IPS-18c (cell line): Measurements from ENCODE around the gene RTN3.

Experiments used
- H3K4me3 ChIP-seq: 2 replicates; pipeline ENCODE4 v1.7.0; 2013; ENCODE audit warnings: low read depth, mild to moderate bottlenecking, low read length, moderate library complexity; ENCODE audit not compliant: insufficient read depth
- H3K9me3 ChIP-seq: one replicate; pipeline ENCODE4 v1.6.1; 2013; ENCODE audit warnings: mild to moderate bottlenecking, low read length, moderate library complexity; ENCODE audit not compliant: control insufficient read depth, insufficient read depth

The RTN3 gene

DNA sequence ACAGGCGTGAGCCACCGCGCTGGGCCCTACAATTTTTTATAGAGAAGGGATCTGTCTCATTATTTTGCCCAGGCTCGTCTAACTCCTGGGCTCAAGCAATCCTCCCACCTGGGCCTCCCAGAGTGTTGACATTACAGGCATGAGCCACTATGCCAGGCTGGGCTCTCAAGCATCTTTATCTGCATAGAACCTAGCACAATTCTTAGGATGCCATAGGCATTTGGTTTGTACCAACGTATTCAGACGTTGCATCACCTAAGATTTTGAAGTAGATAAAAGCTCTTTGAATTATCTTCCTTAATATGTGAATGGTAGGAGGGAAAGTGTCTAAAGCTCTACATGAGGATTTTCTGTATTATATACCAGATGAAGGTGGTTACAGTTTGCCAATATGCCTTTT, 30.5 kb downstream of the RTN3 start:
- Histone ChIP-seq H3K9me3 (no peaks in the 10 kb centered on the region), H3K4me3 (no peak overlapping the region)

DNA sequence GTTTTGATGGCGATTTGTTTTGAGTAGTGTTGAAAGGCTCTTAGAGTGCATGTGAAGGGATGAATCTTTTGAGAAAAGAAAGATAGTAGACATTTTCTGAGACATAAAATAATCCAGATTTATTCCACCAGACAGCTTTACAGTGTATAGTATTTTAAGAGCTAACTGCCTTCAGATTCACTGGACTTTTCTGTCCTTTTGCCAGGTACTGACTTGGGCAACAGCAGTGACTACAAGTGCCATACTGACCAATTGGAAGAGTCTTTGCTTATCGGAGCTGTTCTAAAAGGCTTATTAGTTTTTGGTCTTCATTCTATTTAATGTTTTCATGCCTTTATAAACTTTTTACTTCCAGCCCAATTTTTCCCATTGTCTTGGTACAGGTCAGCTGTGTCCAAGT, 32.5 kb downstream of the RTN3 start:
- Histone ChIP-seq H3K9me3 (no peaks in the 10 kb centered on the region), H3K4me3 (no peak overlapping the region)

DNA sequence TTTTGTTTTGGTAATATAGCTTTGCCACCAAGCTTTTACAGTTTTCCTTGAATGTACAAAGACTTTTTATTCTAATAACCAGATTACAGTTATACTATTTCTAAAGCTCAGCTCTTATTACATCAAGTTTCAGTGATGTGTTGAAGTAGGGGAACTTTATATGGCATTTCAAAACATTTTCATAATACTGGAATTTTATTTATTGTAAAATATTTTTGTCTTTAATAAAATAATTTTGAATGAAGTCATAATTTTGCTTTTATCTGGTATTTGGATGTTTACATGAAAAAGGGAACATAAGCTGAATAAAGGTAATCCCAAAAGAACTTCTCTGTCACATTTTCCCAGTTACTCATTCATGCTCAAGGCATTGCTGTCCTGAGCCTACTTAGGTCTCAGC, 34.7 kb downstream of the RTN3 start:
- Histone ChIP-seq H3K4me3 (no peak overlapping the region), H3K9me3 (no peaks in the 10 kb centered on the region)

DNA sequence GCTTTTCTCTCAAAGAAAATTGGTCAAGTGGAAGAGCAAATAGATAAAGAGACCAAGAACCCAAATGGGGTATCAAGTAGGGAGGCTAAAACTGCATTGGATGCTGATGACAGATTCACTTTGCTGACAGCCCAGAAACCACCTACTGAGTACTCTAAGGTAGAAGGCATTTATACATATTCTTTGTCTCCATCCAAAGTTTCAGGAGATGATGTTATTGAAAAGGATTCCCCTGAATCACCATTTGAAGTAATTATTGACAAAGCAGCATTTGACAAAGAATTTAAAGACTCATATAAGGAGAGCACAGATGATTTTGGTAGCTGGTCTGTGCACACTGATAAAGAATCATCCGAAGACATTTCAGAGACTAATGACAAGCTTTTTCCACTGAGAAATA, 37.7 kb downstream of the RTN3 start:
- H3K4me3 ChIP-seq = no peak overlapping the region
- no peaks in the 10 kb centered on the region for H3K9me3 ChIP-seq

DNA sequence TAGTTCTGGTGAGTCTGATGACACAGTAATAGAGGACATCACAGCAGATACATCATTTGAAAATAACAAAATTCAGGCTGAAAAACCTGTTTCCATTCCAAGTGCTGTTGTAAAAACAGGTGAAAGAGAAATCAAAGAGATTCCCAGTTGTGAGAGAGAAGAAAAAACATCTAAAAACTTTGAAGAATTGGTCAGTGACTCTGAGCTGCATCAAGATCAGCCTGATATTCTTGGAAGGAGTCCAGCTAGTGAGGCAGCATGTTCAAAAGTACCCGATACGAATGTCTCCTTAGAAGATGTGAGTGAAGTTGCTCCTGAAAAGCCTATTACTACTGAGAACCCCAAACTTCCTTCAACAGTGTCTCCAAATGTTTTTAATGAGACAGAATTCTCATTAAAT, 38.7 kb downstream of the RTN3 start:
- Histone ChIP-seq H3K9me3 (no peaks in the 10 kb centered on the region), H3K4me3 (no peak overlapping the region)

DNA sequence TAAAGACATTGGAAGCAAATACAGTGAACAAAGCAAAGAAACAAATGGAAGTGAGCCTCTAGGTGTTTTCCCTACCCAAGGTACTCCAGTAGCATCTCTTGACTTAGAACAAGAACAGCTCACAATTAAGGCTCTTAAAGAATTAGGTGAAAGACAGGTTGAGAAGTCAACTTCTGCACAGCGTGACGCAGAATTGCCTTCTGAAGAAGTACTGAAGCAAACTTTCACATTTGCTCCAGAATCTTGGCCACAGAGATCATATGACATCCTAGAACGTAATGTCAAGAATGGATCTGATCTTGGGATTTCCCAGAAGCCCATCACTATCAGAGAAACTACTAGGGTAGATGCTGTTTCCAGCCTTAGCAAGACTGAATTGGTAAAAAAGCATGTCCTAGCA, 39.3 kb downstream of the RTN3 start:
- H3K4me3 ChIP-seq = no peak overlapping the region
- no peaks in the 10 kb centered on the region for H3K9me3 ChIP-seq

DNA sequence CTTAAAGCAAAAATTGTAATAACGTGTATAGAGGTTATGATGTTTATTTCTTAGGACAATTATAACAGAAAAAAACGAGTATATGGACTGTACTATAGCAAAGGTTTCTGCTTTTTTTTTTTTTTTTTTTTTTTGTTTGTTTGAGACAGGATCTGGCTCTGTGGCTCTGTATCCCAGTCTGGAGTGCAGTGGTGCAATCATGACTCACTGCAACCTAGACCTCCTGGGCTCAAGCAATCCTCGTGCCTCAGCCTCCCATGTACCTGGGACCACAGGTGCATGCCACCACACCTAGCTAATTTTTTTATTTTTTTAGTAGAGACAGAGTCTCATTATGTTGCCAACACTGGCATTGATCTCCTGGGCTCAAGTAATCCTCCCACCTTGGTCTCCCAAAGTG, 48.0 kb downstream of the RTN3 start:
- no peak overlapping the region for H3K4me3 ChIP-seq
- H3K9me3 ChIP-seq = no peaks in the 10 kb centered on the region

DNA sequence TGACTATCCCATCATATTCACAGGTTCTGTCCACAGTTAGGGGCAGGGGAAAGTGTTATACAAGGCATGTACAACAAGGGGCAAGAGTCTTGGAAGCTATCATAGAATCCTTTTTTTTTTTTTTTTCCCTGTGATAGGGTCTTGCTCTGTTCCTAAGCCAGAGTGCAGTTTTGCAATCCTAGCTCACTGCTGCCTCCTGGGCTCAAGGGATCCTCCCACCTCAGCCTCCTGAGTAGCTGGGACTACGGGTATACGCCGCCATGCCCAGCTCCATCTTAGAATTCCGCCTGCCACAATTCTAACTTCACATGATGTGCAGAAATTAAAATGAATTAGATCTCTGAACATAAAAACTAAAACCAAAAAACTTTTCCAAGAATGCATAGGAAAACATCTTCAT, 55.6 kb downstream of the RTN3 start:
- H3K9me3 ChIP-seq = no peaks in the 10 kb centered on the region
- no peak overlapping the region for H3K4me3 ChIP-seq

DNA sequence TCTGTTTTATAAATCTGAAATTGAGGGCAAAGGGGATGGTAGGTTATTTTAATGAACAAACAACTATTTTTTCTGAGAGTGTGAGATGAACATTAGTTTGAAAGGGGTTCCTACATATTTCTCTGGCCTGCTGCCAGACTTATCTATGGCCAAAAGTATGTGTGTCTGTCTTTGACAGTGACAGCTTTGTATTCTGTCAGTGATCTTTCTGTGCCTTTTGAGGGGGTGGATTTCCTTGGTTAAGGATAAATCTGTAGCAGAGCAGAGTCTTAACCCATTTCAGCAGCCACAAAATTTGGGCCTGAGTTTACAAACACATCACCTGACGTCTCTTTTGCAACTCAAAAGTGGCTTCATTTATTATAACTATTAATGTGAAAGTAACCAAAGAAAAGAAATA, 56.4 kb downstream of the RTN3 start:
- Histone ChIP-seq H3K4me3 (no peak overlapping the region), H3K9me3 (no peaks in the 10 kb centered on the region)

DNA sequence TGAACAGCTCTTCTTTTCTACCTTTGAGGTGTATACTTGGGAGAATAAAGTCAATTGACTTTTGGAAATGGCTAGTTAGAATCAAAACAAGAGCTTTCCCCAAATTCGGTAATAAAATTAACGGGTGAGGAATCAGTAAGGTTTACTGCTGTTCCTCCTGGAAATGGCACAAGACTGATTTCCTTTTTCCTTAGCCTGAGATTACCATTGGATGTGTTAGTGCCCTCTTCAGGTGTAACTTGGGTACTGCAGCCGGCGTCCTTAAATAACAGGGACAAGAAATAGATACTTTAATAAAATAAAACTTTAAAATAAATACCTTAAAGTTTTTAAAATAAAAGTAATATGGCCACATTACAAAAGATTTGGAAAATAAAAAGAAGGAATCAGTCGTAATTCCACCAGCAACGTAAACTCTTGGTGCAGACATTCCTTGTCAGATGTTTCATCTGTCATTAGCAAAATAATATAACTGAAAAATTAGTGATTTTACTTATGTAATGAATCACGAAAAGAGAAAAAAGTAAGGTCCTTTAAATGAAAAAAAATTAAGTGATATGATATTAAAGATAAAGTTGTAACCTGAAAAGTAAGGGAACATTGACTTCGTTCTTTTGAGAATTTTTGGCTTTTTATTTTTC, 57.5 kb downstream of the RTN3 start:
- no peaks in the 10 kb centered on the region for H3K9me3 ChIP-seq
- no peak overlapping the region for H3K4me3 ChIP-seq

DNA sequence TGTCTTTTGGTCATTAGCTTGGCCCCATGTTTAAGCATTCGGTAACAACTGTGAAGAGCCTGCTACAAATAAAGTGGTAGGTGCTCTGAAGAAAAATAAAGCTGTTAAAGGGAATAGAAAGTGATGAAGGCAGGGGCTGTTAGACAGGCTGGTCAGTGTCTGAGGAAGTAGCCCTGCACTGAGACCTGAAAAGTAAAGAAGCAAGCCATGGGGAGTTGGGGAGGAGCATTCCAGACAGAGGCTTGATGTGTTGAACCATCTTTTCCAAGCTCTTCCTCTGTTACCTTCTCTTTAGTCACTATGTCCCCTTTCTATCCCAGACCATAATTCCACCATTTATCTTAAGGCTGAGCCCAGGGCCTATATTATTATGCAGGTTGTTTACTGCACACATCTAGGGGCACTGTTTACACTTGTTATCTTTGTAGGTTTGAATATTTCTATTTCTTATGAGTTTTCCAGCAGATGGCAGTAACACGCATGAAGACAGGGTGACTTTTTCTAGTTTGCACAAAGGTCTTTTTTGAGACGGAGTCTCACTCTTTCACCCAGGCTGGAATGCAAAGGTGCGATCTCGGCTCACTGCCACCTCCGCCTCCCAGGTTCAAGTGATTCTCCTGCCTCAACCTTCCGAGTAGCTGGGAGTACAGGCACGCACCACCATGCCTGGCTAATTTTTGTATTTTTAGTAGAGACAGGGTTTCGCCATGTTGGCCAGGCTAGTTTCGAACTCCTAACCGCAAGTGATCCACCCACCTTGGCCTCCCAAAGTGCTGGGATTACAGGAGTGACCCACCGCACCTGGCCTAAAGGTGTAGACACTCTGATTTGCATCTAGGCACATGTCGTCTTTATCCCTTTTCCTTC, 64.2 kb downstream of the RTN3 start:
- no peak overlapping the region for H3K4me3 ChIP-seq
- no peaks in the 10 kb centered on the region for H3K9me3 ChIP-seq

DNA sequence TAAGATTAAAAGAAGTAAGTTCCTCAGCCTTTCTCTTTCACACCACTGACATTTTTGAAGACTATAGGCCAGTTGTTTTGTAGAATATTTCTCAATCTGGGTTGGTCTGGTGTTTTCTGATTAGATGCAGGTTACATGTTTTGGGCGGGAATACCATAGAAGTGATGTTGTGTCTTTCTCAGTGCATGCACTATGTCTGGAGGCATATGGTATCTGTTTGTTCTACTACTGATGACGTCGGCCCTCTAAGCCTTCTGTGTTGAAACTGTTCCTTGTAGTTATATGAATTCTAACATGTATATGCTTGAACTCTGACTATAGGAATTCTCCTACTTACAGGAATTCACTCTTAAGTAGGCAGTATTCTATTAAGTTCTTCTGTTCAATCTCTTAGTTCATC, 65.7 kb downstream of the RTN3 start:
- no peaks in the 10 kb centered on the region for H3K9me3 ChIP-seq
- no peak overlapping the region for H3K4me3 ChIP-seq

DNA sequence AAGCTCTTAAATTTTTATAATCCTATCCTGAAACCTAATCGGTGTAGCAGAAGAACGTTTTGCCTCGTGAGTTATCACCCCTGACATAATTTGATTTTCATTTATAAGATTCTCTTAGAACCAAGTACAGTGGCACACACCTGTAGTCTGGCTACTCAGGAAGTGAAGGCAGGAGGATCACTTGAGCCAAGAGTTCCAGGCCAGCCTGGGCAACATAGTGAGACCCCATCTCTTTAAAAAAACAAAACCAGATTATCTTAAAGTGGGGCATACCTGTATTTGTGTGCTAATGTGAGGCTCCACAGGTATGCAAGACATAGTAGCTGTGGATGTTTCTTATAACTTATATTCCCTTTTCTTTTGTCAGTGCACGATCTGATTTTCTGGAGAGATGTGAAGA, 68.3 kb downstream of the RTN3 start:
- no peak overlapping the region for H3K4me3 ChIP-seq
- no peaks in the 10 kb centered on the region for H3K9me3 ChIP-seq

DNA sequence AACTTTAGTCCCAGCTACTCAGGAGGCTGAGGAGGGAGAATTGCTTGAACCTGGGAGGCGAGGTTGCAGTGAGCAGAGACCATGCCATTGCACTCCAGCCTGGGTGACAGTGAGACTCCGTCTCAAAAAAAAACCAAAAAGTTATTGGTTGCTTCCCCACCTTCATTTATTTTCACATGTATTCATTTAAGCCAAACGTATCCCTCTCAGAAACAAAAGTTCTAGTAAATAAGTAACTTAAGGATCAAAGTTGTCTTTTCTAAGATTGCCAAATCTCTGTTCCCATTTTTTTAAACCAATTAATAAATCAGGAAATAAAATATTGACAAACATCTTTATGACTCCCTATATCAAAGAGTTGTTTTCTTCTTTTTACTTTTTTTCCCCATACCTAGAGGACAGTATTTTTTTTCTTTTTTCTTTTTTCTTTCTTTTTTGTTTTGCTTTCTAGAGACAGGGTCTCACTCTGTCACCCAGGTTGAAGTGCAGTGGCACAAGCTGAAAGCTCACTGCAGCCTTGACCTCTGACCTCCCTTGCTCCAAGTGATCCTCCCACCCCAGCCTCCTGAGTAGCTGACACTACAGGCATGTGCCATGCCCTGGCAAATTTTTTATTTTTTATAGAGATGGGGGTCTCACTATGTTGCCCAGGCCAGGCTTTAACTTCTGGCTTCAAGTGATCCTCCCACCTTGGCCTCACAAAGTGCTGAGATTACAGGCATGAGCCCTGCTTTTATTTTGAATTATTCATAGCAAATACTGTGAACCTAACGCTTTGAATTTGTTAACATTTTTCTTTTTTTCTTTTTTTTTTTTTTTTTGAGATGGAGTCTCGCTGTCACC, 75.8 kb downstream of the RTN3 start:
- Histone ChIP-seq H3K9me3 (no peaks in the 10 kb centered on the region), H3K4me3 (no peak overlapping the region)

DNA sequence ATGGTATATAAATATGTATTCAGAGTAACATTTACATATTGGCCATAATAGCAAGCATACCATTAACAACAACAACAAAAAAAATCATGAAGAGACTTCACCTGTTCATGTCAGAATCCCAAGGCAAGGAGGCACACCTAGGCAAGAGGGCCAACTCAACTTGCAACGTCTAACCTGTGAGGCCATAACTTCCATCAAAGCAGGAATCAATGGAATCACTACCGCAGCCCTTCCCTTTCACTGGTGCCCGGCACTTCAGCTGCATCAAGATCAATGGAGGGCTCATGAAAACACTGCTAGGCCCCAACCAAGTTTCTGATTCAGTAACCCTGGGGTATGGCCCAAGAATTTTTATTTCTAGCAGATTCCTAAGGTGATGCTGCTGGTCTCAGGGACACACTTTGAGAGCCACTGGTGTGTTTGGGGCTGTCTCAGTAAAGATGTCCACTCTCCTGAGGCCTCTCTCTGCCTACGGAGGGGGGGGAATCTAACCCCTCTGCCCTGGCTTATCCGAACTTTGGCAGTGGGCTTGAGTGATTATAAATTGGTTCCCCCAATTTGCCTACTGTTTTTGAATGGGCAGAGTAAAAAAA, 79.3 kb downstream of the RTN3 start:
- H3K9me3 ChIP-seq = no peaks in the 10 kb centered on the region
- peak overlapping the region; percentile 28; the same call in 1 of the 2 replicates for H3K4me3 ChIP-seq

DNA sequence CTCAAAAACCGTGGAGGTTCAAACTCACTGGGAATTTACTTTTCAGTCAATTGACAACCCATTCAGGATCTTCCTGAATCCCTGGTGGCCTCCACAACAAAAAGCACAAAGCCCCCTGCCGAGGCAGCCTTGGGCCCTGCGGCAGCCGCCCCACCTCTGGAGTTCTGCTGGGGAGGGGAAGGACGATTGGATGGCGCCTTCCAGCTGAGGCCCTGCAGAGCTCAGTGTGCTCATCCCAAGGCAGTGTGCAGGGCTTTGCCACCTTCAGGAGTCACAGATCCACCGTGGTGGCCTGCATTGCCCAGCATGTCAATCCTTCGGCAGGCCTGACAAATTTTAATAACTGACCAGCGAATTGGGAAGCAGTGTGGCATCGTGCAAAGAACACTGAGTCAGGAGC, 79.9 kb downstream of the RTN3 start:
- Histone ChIP-seq H3K4me3 (peak overlapping the region; percentile 95), H3K9me3 (no peaks in the 10 kb centered on the region)

DNA sequence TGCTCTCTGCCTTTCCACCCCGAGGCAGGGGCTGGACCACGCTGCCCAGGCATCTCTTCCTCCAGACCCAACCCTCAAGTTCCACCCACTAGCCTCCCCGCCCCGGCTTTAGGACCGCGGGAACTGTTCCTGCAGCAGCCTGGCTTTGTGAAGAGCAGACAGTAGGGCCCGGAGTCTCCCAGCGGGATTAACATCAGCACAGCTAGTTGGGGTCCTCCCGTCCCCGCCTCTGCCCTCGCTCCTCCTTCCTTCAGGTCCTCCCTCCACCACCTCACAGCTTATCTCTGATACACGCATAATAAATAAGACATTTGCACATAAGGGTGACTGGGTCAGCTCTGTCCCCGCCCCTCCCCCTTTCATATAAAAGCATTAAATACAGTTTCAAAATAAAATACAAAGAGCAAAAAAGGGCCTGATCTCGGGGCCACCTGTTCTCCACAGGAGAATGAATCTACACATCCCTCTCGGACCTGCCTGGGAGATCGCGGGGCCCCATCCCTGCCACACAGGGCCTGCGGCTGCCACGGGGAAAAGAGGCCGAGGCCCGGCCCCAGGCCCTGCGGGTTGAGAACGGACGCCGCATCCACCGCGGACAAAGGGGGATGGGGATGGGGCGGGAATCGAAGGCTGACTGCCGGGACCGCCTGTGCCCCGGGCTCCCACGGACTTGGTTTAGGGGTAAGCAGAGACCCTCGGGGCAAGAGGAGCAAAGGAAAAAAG, 80.8 kb downstream of the RTN3 start:
- H3K4me3 ChIP-seq = peak overlapping the region; percentile 95
- no peaks in the 10 kb centered on the region for H3K9me3 ChIP-seq
